GM12878 (cell line): Measurements from ENCODE around the gene DCBLD2. TPM values are rescaled to one million over a fixed set of nuclear protein-coding genes. Genes with fewer than 3 reads are reported as not detected.

ENCODE experiments used
- ATAC-seq: fragments of 200-7000 bp; cut with Tn5 transposase; 3 replicates; pipeline ENCODE4 v1.9.1; 2020; ENCODE audit warnings: mild to moderate bottlenecking, moderate library complexity
- BruUV-seq: library from RNA; stranded (reverse); fragments of 400-500 nt; replicated peaks from 2 replicates; lab custom pipeline; 2021; lab: Mats Ljungman, UMichigan
- CTCF ChIA-PET: fragments of 300-600 bp; sonication (Branson Sonifier 250); formaldehyde crosslinking; extraction: SDS; loops from one replicate; lab custom pipeline; 2021; ENCODE audit warnings: inconsistent platforms; lab: Yijun Ruan, JAX
- POLR2A ChIA-PET: fragments of 350-600 bp; formaldehyde crosslinking; extraction: SDS; loops from one replicate; lab custom pipeline; 2021; ENCODE audit warnings: inconsistent platforms; lab: Charles Lee
- RAD21 ChIA-PET: fragments of 300-600 bp; sonication (Branson Sonifier 250); formaldehyde crosslinking; loops from one replicate; lab custom pipeline; 2023; ENCODE audit warnings: antibody characterized with exemption; ENCODE audit not compliant: unreplicated experiment; lab: Charles Lee
- SMC1A ChIA-PET: fragments of 300-600 bp; sonication (Branson Sonifier 250); formaldehyde crosslinking; loops from one replicate; lab custom pipeline; 2023; ENCODE audit not compliant: unreplicated experiment, uncharacterized antibody; lab: Charles Lee
- DNase-seq: peaks from one replicate; pipeline ENCODE4 v3.0.0-alpha.2; 2011; ENCODE audit warnings: low read depth, low spot score
- FAIRE-seq: peaks from 3 replicates; lab custom pipeline; 2011; peaks lifted over from hg19 to GRCh38; lab: Jason Lieb, UNC
- H2AFZ ChIP-seq: 2 replicates; pipeline ENCODE4 v1.6.0; 2011; ENCODE audit warnings: low read depth, low read length, control low read depth; ENCODE audit not compliant: control insufficient read depth
- H3K27ac ChIP-seq: 2 replicates; pipeline ENCODE4 v1.5.1; 2011; ENCODE audit warnings: control low read depth; ENCODE audit not compliant: control insufficient read depth, insufficient read depth
- H3K27me3 ChIP-seq, 2 experiments: replicated peaks in 1 of 2; 2 replicates each; pipeline versions ENCODE4 v1.6.0 to v1.6.1; 2011; ENCODE audit warnings: low read length in 1 of 2; ENCODE audit not compliant: control insufficient read depth in 2 of 2, insufficient read depth in 2 of 2
- H3K36me3 ChIP-seq, 2 experiments: 2 replicates each; pipeline ENCODE4 v1.5.1; 2011; ENCODE audit warnings: low read length in 1 of 2; ENCODE audit not compliant: control insufficient read depth in 2 of 2, insufficient read depth in 2 of 2
- H3K4me1 ChIP-seq: 2 replicates; pipeline ENCODE4 v1.6.1; 2011; ENCODE audit warnings: mild to moderate bottlenecking, low read length, moderate library complexity, mixed read lengths; ENCODE audit not compliant: control insufficient read depth, insufficient read depth
- H3K4me2 ChIP-seq: 2 replicates; pipeline ENCODE4 v1.6.0; 2011; ENCODE audit warnings: control low read depth; ENCODE audit not compliant: control insufficient read depth, insufficient read depth
- H3K4me3 ChIP-seq: fragments of 200-600 bp; sonication (generic); 2 replicates; pipeline ENCODE4 v1.5.1; 2016
- H3K79me2 ChIP-seq: 2 replicates; pipeline ENCODE4 v1.6.0; 2011; ENCODE audit warnings: low read length; ENCODE audit not compliant: control insufficient read depth, insufficient read depth
- H3K9ac ChIP-seq: 2 replicates; pipeline ENCODE4 v1.8.0; 2011; ENCODE audit warnings: low read length, control low read depth, mixed read lengths; ENCODE audit not compliant: control insufficient read depth, insufficient read depth
- H3K9me3 ChIP-seq: replicated peaks from 3 replicates; pipeline ENCODE4 v1.5.1; 2011; ENCODE audit warnings: mild to moderate bottlenecking, low read length; ENCODE audit not compliant: control insufficient read depth, insufficient read depth
- H4K20me1 ChIP-seq: 2 replicates; pipeline ENCODE4 v1.6.0; 2011; ENCODE audit not compliant: control insufficient read depth, insufficient read depth
- CHD1 ChIP-seq: IDR thresholded peaks from 2 replicates; pipeline ENCODE4 v1.6.1; 2012; ENCODE audit warnings: low read depth, low read length, improper control_type of control experiment
- CHD4 ChIP-seq: fragments of 200-600 bp; sonication (generic); IDR thresholded peaks from 2 replicates; pipeline ENCODE4 v1.6.1; 2016; ENCODE audit warnings: mild to moderate bottlenecking
- EED ChIP-seq: sonication (generic); IDR thresholded peaks from 2 replicates; pipeline ENCODE4 v1.6.1; 2016; ENCODE audit warnings: antibody characterized with exemption, low read depth
- FOXK2 ChIP-seq: fragments of 450-650 bp; IDR thresholded peaks from 2 replicates; pipeline ENCODE4 v1.6.1; 2017; ENCODE audit warnings: mild to moderate bottlenecking, moderate library complexity
- MAX ChIP-seq: IDR thresholded peaks from 2 replicates; pipeline ENCODE4 v1.6.1; 2012; ENCODE audit warnings: low read depth, low read length, improper control_type of control experiment
- RAD21 ChIP-seq: IDR thresholded peaks from 2 replicates; pipeline ENCODE4 v1.6.1; 2011; ENCODE audit warnings: mild to moderate bottlenecking, low read depth, low read length, moderate library complexity; ENCODE audit not compliant: insufficient read depth
- REST ChIP-seq: IDR thresholded peaks from 2 replicates; pipeline ENCODE4 v1.6.1; 2012; ENCODE audit warnings: mild to moderate bottlenecking, low read depth, low read length
- SMARCA5 ChIP-seq: fragments of 450-650 bp; IDR thresholded peaks from 2 replicates; pipeline ENCODE4 v1.6.1; 2017; ENCODE audit warnings: mild to moderate bottlenecking
- STAT3 ChIP-seq: IDR thresholded peaks from 2 replicates; pipeline ENCODE4 v1.6.1; 2011; ENCODE audit warnings: low read depth, low read length, improper control_type of control experiment
- ZNF274 ChIP-seq: IDR thresholded peaks from one replicate; pipeline ENCODE4 v1.8.0; 2011; ENCODE audit not compliant: insufficient read length, insufficient read depth
- WGBS: methylation state at CpG from one replicate; pipeline ENCODE4 v1.1.6; 2016; ENCODE audit warnings: low lambda C conversion rate; ENCODE audit not compliant: insufficient replicate concordance, insufficient coverage; ENCODE audit errors: missing lambda C conversion rate; 5-methylcytosine and 5-hydroxymethylcytosine counted together
- in situ Hi-C: fragments of 300-500 bp; cut with MboI; formaldehyde crosslinking; loops from 9 replicates; pipeline ENCODE4 v1.14.3; 2018; ENCODE audit warnings: mixed read lengths
- intact Hi-C: fragments of 100-400 bp; cut with micrococcal nuclease; formaldehyde crosslinking; loops from one replicate; pipeline ENCODE4 v1.14.2; 2022; ENCODE audit not compliant: unreplicated experiment
- polyA plus RNA-seq, 11 experiments: library from polyadenylated mRNA; depleted of rRNA in 4 of 11; unstranded in 6 of 11; stranded (reverse) in 5 of 11; fragments of >200 nt; fragmentation: Nextera tagmentation in 4 of 11; fragmentation: Illumina TruSeq in 1 of 11; extraction: Ambion mirVana in 4 of 11; extraction: Trizol in 1 of 11; gene quantifications; 1 replicate in 1 of 11; 2 replicates in 10 of 11; pipeline versions ENCODE4 v1.2.1 to v1.2.3, GENCODE V29; 2011 to 2016; ENCODE audit warnings: inconsistent platforms in 2 of 11, missing spikeins in 2 of 11, low read depth in 1 of 11
- total RNA-seq, 4 experiments: library from RNA; depleted of rRNA in 3 of 4; stranded (reverse); fragments of >200 nt in 3 of 4; fragmentation: Illumina TruSeq in 1 of 4; extraction: Trizol in 1 of 4; gene quantifications; 2 replicates each; pipeline versions ENCODE4 v1.2.1 to v1.2.3, GENCODE V29; 2013 to 2021

The DCBLD2 gene
- total and polyA plus RNA-seq, 10 of the 15 experiments (the other 5 are each of a cell fraction or from before 2014, with no cell fraction given): 1.6 to 5.9 (median 4.7) TPM

- ChIA-PET CTCF (no interaction called here), RAD21 (interaction anchor here (2.1 kb wide), 1 partner anchor 175 kb away, joined by 5 read pairs; no protein-coding TSS in a partner anchor), SMC1A (interaction anchor here (1.2 kb wide), 1 partner anchor 48 kb away, joined by 3 read pairs; no protein-coding TSS in a partner anchor), POLR2A (interaction anchor here (1.4 kb wide), 1 partner anchor 10 kb away, joined by 3 read pairs; no protein-coding TSS in a partner anchor)
- intact Hi-C loops: no loop called here
- TF ChIP-seq SMARCA5 (no peak), STAT3 (no peak)
- Histone ChIP-seq H3K27me3 (no peaks in the 10 kb centered on the region), H3K27ac (no peak overlapping the region), H3K4me2 (no peak overlapping the region), H3K4me1 (peaks cover 8% of the 10 kb centered on the region), H3K36me3 (no peaks in the 10 kb centered on the region; a peak in 2 of 4 replicates), H3K9me3 (no peaks in the 10 kb centered on the region), H3K9ac (no peak overlapping the region), H3K79me2 (no peaks in the 10 kb centered on the region), H2AFZ (no peak overlapping the region), H4K20me1 (no peaks in the 10 kb centered on the region), H3K4me3 (no peak overlapping the region)
- ATAC-seq: no peak
- no peak for DNase-seq
- no peak for FAIRE-seq
- no TSS peak for BruUV-seq
- 98% methylated on average over 2 of the region's 2 CpGs for WGBS
- in situ Hi-C loops: no loop called here
These were observed 114.3 kb downstream of the DCBLD2 start for GRCh38 chr3:98787181-98787580.

- FAIRE-seq (no peak), ATAC-seq (peak; percentile 55), DNase-seq (no peak)
- no peaks in the 10 kb centered on the region for H3K79me2 ChIP-seq
- peaks cover 8% of the 10 kb centered on the region for H3K4me1 ChIP-seq
- H3K36me3 ChIP-seq: no peaks in the 10 kb centered on the region; a peak in 2 of 4 replicates
- no peak overlapping the region for H3K27ac ChIP-seq
- ChIA-PET RAD21 (interaction anchor here (1.5 to 2.1 kb wide), 2 partner anchors 8 to 174 kb away, joined by 4 to 5 read pairs; no protein-coding TSS in a partner anchor), POLR2A (interaction anchor here (1.4 kb wide), 1 partner anchor 9 kb away, joined by 3 read pairs; no protein-coding TSS in a partner anchor), SMC1A (interaction anchor here (1.2 to 1.6 kb wide), 4 partner anchors 10 to 47 kb away, joined by 3 to 5 read pairs (median 4); no protein-coding TSS in a partner anchor), CTCF (interaction anchor here (1.4 kb wide), 1 partner anchor 12 kb away, joined by 6 read pairs; no protein-coding TSS in a partner anchor)
- no peak overlapping the region for H2AFZ ChIP-seq
- BruUV-seq: no TSS peak
- intact Hi-C loops (no loop called here), in situ Hi-C loops (no loop called here)
- no peaks in the 10 kb centered on the region for H3K9me3 ChIP-seq
- H3K27me3 ChIP-seq: no peaks in the 10 kb centered on the region
- H3K4me2 ChIP-seq: no peak overlapping the region
- no peak overlapping the region for H3K9ac ChIP-seq
- WGBS: 42% methylated on average over 4 of the region's 4 CpGs
- no peak overlapping the region for H3K4me3 ChIP-seq
- no peaks in the 10 kb centered on the region for H4K20me1 ChIP-seq
- TF ChIP-seq CHD1: no peak
- no peak for TF ChIP-seq CHD4
- TF ChIP-seq ZNF274: no peak
- TF ChIP-seq RAD21: no peak
- no peak for TF ChIP-seq FOXK2
- peak; percentile 70 for TF ChIP-seq EED
- TF ChIP-seq REST: no peak
- TF ChIP-seq MAX: no peak
These were observed 115.0 kb downstream of the DCBLD2 start for GRCh38 chr3:98786364-98787006.
